GM19438 (cell line): Measurements from ENCODE around the gene FASTKD2.

Source experiments
- ATAC-seq: cut with Tn5 transposase; IDR thresholded peaks from one replicate; pipeline ENCODE4 v1.9.1; 2021; ENCODE audit warnings: low read depth; ENCODE audit not compliant: unreplicated experiment

FASTKD2 gene

DNA sequence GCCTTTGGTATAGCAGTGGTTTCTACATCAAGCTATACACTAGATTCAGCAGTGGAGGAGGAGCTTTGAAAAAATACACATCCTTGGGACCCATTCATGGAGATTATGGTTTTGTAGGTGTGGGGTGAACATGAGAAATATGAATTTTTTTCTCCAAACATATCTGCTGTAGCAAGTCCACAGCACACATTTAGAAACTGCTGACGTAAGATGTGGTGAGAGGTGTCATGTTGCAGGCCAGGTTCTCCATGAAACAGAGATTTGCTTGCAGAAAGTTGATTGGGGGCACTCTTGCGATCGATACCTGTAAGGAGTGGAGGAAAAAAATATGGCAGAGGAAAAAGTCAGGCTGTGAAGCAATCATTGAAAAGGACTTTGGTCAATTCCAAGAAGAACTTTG, 67.9 kb downstream of the FASTKD2 start:
- ATAC-seq, result no peak

DNA sequence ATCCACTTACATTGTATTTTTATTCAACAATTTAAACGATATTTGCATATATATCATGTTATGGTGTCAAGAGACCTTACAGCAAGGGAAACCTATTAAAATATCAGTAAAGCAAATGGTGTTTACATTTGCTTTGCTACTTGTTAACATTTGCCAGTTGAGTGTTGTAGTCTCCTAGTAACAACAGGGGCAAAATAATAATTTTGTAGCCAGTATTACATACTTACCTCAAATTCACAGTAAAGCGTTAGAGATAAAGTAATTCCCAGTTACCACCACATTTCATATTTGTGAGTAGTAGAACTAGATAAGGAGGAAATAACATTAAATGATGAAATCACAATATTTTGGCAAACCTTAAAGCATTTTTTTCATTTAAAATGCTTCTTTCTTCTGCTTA, 71.3 kb downstream of the FASTKD2 start:
- no peak for ATAC-seq

- ATAC-seq, result no peak
Observed at GRCh38 chr2:206837775-206838174, 72.4 kb downstream of the FASTKD2 start.

GRCh38 chr2:206838690-206839089, 73.3 kb downstream of the FASTKD2 start:
- ATAC-seq, result no peak

DNA sequence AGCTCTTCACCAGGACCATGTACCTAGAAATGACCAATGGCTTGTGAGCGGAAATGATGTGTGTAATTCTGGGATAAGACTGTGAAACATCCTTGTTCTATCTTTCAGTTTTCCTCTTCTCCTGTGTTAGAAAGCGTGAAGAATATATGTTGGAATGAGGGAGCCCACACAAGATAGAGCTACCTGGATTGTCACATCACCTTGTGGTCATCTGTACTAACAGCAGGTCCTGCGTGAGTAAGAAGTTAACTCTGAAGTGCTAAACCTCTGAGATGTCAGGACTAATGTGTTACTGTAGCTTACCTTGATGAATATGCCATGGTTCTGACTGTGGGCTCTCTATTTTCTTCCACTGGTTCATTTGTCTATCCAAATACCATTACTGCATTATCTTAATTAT, 75.6 kb downstream of the FASTKD2 start:
- no peak for ATAC-seq
